Stomach (tissue), 9 donors: ENCODE data around the gene BANF2. TPM values are rescaled to one million over a fixed set of nuclear protein-coding genes. Genes with fewer than 3 reads are reported as not detected.
"Not testable (repeated sequence)": the region's sequence is repeated elsewhere in the genome, so short reads cannot be mapped to it uniquely, and the experiment has no call there.

Source experiments
- DNase-seq, 2 donors: peaks; one replicate each; pipeline versions ENCODE4 v3.0.0 to v3.0.0-alpha.2; 2013 to 2019
- H3K27ac ChIP-seq, 5 donors: fragments of 200-600 bp in 4 of 5; sonication (generic) in 4 of 5; one replicate each; pipeline ENCODE4 v1.5.1; 2013 to 2019; ENCODE audit warnings: mild to moderate bottlenecking in 1 of 5, moderate library complexity in 1 of 5
- H3K27me3 ChIP-seq, 3 donors: fragments of 200-600 bp; sonication (generic); one replicate each; pipeline ENCODE4 v1.5.1; 2017 to 2019; ENCODE audit warnings: mixed run types in 1 of 3
- H3K36me3 ChIP-seq, 4 donors: fragments of 200-600 bp; sonication (generic); 1 replicate in 3 of 4; 2 replicates in 1 of 4; pipeline ENCODE4 v1.5.1; 2016 to 2019
- H3K4me1 ChIP-seq, 4 donors: fragments of 200-600 bp; sonication (generic); one replicate each; pipeline ENCODE4 v1.5.1; 2016 to 2019
- H3K4me3 ChIP-seq, 4 donors: fragments of 200-600 bp; sonication (generic) in 3 of 4; one replicate each; pipeline ENCODE4 v1.5.1; 2016 to 2019; ENCODE audit warnings: mild to moderate bottlenecking in 1 of 4
- H3K9me3 ChIP-seq, 4 donors: fragments of 200-600 bp; sonication (generic); one replicate each; pipeline ENCODE4 v1.5.1; 2016 to 2019
- EP300 ChIP-seq: sonication (generic); formaldehyde crosslinking; IDR thresholded peaks from one replicate; pipeline ENCODE4 v1.6.1; 2017; ENCODE audit warnings: antibody characterized with exemption
- POLR2A ChIP-seq, 4 donors: fragments of 450-650 bp; IDR thresholded peaks; one replicate each; pipeline ENCODE4 v1.6.1; 2016; ENCODE audit warnings: antibody characterized with exemption in 4 of 4, control low read depth in 2 of 4, mild to moderate bottlenecking in 1 of 4, moderate library complexity in 1 of 4
- POLR2AphosphoS5 ChIP-seq, 3 donors: sonication (generic); formaldehyde crosslinking; IDR thresholded peaks; one replicate each; pipeline ENCODE4 v1.6.1; 2016; ENCODE audit warnings: antibody characterized with exemption in 3 of 3
- WGBS, 5 donors: extraction: QIAGEN DNeasy Blood & Tissue Kit in 3 of 5; methylation state at CpG; one replicate each; pipeline versions ENCODE4 v1.1.5 to v1.1.7; 2013 to 2018; 5-methylcytosine and 5-hydroxymethylcytosine counted together
- intact Hi-C: fragments of 100-400 bp; cut with DNase I; formaldehyde crosslinking; loops from one replicate; pipeline ENCODE4 v1.15.1; 2023; ENCODE audit warnings: low total_unique reads
- polyA plus RNA-seq, 3 donors: library from polyadenylated mRNA; stranded (reverse); fragments of 200-250 nt; gene quantifications; one replicate each; pipeline ENCODE4 v1.2.3, GENCODE V29; 2013
- total RNA-seq, 5 donors: library from RNA; depleted of rRNA; stranded (reverse); fragments of >200 nt; gene quantifications; one replicate each; pipeline versions ENCODE4 v1.1.0 to v1.2.3, GENCODE V29; 2014 to 2016
- TF ChIP-seq, protein P1 (sequence below), 7 experiments: fragments of 450-650 bp in 4 of 7; fragments of 200-600 bp in 3 of 7; sonication (generic) in 3 of 7; IDR thresholded peaks; one replicate each; pipeline ENCODE4 v1.5.1; 2016 to 2019; ENCODE audit warnings: antibody characterized with exemption in 7 of 7, control low read depth in 2 of 7, mild to moderate bottlenecking in 1 of 7
- donor health status: healthy with polysubstance abuse.
- donor health status: Bipolar disorder and iron deficiency.
- donor health status: healthy.

Gene BANF2
- total and polyA plus RNA-seq, 8 donors, result not detected

DNA sequence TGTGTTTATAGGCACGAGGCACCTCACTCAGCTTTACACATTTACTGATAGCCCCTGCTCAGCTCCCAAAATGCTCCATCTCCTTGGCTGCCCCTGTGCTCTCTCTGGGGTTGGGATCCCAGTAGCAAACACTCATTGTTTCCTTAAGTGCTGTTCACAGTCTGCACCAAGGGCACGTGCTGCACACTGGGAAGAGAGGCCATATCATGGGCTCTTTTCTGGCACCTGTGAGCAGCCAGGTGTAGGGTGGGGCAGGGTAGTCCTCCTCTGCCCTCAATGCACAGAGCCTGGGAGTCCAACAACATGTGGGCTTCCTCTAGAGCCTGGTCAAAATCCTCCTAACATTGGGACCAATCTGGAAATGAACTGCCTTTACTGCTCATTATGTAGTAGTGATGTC is 67.9 kb downstream of the BANF2 start:
- Histone ChIP-seq H3K4me3 (no peak overlapping the region), H3K9me3 (no peaks in the 10 kb centered on the region), H3K27me3 (no peaks in the 10 kb centered on the region), H3K36me3 (no peaks in the 10 kb centered on the region), H3K27ac (no peak overlapping the region), H3K4me1 (peaks cover 0 to 10% (median 2%) of the 10 kb centered on the region in 4 donors)
- peak in 1 of 2 donors; percentile 27 for DNase-seq
- 50 to 76% (median 53%) methylated on average over 2 of the region's 2 CpGs for WGBS, 5 donors
- TF ChIP-seq EP300 (no peak), POLR2AphosphoS5 (IDR thresholded peaks at IDR 0.05) (no peak), POLR2A (IDR thresholded peaks at IDR 0.05) (no peak)
- TF ChIP-seq, protein P1, sequence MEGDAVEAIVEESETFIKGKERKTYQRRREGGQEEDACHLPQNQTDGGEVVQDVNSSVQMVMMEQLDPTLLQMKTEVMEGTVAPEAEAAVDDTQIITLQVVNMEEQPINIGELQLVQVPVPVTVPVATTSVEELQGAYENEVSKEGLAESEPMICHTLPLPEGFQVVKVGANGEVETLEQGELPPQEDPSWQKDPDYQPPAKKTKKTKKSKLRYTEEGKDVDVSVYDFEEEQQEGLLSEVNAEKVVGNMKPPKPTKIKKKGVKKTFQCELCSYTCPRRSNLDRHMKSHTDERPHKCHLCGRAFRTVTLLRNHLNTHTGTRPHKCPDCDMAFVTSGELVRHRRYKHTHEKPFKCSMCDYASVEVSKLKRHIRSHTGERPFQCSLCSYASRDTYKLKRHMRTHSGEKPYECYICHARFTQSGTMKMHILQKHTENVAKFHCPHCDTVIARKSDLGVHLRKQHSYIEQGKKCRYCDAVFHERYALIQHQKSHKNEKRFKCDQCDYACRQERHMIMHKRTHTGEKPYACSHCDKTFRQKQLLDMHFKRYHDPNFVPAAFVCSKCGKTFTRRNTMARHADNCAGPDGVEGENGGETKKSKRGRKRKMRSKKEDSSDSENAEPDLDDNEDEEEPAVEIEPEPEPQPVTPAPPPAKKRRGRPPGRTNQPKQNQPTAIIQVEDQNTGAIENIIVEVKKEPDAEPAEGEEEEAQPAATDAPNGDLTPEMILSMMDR (IDR thresholded peaks at IDR 0.05), result no peak
- intact Hi-C loops, result no loop called here

DNA sequence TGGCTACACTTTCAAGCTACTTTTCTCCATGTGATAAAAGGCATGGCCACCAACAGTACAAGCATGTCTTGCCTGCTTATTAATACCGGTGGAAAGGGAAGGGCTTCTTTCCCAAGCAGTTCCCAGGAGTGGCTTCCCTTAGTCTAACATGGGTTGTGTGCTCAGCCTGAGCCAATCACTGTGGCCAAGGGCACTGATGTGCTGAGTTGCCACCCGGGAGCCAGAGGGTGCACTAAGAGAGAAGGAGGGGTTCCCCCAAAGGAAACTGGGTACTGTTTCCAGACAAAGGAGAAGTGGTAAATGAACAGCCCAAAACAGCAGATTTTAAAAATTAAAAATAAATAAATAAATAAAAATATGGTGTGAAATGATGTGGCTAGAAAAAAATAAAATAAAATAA is 68.5 kb downstream of the BANF2 start:
- Histone ChIP-seq H3K4me3 (no peak overlapping the region), H3K4me1 (peaks cover 0 to 4% (median 1%) of the 10 kb centered on the region in 4 donors), H3K27me3 (no peaks in the 10 kb centered on the region), H3K27ac (no peak overlapping the region), H3K36me3 (no peaks in the 10 kb centered on the region), H3K9me3 (no peaks in the 10 kb centered on the region)
- 25 to 62% (median 40%) methylated on average over 2 of the region's 2 CpGs for WGBS, 5 donors
- intact Hi-C loops, result no loop called here
- DNase-seq, result no peak
- TF ChIP-seq, protein P1 (IDR thresholded peaks at IDR 0.05), result no peak
- TF ChIP-seq POLR2A (IDR thresholded peaks at IDR 0.05), result no peak
- TF ChIP-seq EP300, result no peak
- TF ChIP-seq POLR2AphosphoS5 (IDR thresholded peaks at IDR 0.05), result no peak

DNA sequence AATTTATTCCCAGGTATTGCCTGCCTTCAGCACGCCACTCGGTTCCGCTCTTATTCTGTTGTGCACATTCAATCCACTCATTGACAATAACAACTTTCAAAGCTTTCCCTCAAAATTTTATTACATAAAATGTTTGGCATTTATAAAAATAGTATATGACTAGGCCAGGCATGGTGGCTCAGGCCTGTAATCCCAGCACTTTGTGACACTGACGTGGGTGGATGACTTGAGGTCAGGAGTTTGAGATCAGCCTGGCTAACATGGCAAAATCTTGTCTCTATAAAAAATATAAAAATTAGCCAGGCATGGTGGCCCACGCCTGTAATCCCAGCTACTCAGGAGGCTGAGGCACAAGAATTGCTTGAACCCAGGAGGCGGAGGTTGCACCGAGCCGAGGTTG is 70.0 kb downstream of the BANF2 start:
- H3K27me3 ChIP-seq, H3K4me1 ChIP-seq, H3K9me3 ChIP-seq, H3K36me3 ChIP-seq, intact Hi-C loops, H3K27ac ChIP-seq, H3K4me3 ChIP-seq, DNase-seq: not testable (repeated sequence)
- WGBS, 5 donors, result 88 to 98% (median 96%) methylated on average over 8 of the region's 8 CpGs

DNA sequence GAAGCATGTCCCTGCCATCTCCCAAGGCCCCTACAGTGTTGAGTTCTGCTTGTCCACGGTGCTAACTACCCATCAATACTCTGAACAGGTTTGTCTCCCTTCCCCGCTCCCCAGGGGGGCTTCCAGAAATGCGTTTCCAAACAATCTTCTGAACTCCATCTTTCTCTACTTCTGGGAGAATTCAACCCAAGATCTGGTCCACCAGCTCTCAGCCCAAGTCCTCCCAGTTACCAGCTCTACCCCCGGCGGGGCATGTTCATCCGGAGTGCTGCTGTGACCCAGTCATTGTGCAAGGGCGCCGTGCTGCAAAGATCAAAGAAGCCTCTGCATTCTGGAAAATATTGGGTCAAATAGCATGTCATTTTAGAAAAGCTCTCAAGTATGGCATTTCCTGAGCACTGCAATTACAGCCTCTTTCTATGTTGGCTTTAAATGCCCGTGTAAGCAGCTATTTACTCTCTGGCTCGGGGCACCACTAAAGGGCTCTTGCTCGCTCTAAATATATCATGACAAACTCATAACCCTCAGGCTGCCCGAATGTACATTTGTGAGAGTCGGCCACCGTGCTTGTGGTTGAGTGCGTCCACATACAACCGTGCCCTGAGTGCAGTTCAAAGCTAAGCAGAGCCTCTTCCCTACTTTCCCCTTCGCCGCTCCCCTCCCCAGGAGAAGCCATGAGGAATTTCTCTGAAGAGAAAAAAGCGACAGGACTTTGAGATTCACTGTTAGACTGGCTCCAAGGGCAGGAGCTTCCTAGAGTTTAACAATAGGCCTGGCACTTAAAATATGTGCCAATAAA is 71.6 kb downstream of the BANF2 start:
- intact Hi-C loops, result no loop called here
- H3K36me3 ChIP-seq, result no peaks in the 10 kb centered on the region

More for the DNA sequence above, 71.6 kb downstream of the BANF2 start:
- TF ChIP-seq POLR2A (IDR thresholded peaks at IDR 0.05), result no peak
- TF ChIP-seq EP300, result no peak
- no peak for TF ChIP-seq POLR2AphosphoS5 (IDR thresholded peaks at IDR 0.05)
- TF ChIP-seq, protein P1 (IDR thresholded peaks at IDR 0.05), result no peak
- DNase-seq, result no peak
- Histone ChIP-seq H3K4me1 (no peaks in the 10 kb centered on the region), H3K27ac (no peak overlapping the region), H3K27me3 (no peaks in the 10 kb centered on the region), H3K9me3 (no peaks in the 10 kb centered on the region), H3K4me3 (no peak overlapping the region)
- WGBS, 5 donors, result 68 to 86% (median 80%) methylated on average over 19 of the region's 19 CpGs
